HL-60/S4 treated with phorbol 12-myristate 13-acetate at 8.2 ng/mL for 4 days and 3 days (cell line): Measurements from ENCODE around the gene CYGB.

Experiments
- in situ Hi-C: fragments of 300-500 bp; cut with MboI; formaldehyde crosslinking; loops from 2 replicates; pipeline ENCODE4 v1.15.0; 2022; ENCODE audit warnings: low sequenced_read_pairs

Gene CYGB

DNA sequence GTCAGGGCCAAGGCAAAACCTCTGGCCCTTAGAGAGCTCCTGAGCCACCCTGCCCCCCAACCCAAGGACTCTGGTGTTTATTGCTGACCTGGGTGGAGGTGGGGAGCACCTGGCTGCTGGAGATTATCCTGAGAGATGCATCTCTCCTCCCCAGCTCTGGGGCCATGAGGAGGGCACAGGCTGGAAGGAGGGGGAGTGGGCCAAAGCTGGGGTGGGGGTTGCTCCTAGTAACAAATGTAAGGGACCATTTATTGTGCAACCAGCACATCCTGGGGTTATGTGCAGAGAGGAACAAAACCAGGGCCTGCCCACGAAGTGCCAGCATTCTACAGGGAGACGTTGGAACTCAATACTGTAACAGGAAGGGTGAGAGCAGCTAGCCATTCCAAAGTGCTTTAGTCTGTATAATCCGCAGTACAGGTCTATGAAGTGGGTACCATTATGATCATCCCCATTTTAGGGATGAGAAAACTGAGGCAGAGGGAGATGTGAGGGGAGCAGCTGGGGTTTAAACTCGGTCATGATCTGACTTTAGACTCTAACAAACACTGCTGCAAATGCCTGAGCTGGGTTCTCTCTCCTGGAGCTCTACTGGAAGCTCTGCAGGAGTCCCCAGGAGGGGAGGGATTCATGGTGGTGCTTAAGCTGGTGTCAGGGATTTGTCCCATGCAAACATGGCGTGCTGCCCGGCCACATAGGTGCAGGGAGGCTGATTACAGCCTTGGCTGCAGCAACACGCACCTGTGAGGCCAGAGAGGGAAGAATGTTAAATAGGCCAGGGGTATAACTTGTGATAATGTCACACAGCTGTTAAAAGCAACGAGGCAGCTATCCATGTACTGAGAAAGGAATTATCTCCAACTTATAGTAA lies 34.9 kb downstream of the CYGB start:
- in situ Hi-C loops = no loop called here

DNA sequence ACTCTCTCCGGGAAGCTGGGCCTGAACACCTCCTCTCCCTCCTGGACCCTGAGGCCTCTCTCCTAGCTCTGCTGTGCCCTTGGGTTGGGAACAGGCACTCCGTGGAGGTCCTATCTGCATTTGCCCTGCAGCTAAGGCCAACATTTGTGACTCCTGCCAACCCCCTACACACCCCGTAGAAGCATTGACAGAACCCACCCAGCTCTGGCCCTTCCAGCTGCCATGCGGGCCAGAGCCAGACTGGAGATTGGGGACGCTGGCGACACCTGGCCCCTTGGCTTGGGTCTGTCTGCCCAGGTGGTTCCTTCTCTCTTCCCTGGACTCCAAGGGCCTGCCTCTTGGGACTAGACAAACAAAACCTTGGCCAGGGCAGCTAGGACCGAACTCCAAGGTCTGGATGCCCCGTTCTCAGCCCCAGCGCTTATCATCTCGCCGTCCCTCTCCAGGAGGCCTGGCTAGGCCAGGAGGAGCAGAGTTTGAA lies 35.6 kb downstream of the CYGB start:
- in situ Hi-C loops = no loop called here

DNA sequence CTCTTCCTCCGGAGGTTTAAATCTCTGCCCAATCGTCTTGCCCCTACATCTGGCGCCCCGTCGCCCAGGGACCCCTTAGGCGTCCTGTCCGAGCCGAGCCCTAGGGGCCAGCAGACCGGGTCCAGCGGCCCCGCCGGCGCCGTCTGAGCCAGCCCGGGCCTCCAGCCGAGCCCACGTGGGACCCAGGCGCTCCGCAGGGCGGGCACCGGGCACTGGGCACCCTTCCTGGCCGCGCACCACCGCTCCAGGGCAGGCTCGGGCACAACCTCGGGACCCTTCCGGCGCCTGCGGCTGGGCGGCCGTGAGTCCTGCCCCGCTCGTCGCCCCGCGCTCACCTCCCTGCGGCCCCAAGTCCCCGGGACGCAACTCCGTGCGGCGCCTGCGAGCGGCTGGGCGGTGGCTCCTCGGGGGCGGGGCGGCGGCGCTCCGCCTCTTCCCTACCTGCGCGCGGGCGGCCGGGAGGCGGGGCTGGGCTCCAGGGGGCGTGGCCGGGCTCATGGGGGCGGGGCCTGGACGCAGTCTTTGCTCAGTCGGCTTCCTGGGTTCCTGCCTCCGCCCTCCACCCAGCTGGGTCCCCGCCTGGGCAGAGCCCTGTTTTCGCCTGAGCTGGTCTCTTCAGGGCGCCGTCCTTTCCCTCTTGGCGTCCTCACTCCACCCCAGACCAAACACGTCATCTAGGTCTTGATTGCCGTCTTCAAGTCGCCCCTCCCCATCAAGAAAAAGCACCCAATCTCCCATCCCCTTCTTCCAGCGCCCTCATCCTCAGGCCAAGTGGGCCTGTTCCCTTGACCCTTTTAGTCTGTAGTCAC lies 36.3 kb downstream of the CYGB start, which contains the start of gene RHBDF2:
TSS of gene RHBDF2 (minus strand) at position 406 of the 809 bp plus-strand sequence. CDS start 19,899 bp downstream, outside the sequence.
- in situ Hi-C loops = no loop called here

DNA sequence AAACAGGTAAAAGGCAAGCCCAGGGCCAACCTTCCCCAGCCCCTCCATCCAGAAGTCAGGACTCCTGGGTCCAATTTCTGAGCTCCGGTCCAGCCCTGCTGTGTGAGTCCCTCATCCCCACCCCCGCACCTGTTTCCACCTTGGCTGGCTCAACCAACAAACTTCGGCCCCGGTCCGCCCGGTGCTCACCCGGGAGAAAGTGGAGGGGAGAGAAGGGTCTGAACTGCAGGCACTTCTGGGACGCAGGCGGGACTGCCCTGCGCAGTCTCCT lies 36.8 kb downstream of the CYGB start:
- in situ Hi-C loops = no loop called here

DNA sequence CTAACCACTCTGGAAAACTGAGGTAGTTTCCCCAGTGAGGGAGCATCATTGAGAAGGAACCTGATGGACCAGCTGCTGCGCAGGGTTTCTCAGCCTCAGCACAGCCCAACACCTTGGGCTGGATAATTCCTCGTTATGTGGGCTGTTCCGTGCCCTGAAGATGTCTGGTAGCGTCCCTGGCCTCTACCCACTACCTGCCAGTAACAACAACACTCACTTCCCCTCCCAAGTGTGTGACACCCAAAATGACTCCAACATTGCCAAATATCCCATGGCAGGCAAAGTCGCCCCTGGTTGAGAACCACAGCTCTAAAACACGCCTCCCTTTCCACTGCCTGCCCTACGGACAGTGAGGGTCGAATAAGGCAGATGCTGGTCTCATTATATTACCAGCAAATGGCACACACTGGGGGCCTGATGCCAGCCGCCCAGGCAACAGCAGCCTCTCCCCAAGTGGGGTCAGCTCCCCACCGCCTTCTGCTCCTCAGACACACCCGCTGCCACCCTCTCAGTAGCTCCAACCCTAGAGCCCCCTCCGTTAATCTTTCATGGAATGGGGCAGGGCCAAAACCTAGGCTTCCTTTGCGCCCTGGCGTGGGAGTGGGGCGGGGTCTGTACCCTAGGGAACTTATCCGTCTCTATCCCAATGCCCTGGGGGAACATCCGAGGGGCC lies 37.3 kb downstream of the CYGB start:
- in situ Hi-C loops = no loop called here

DNA sequence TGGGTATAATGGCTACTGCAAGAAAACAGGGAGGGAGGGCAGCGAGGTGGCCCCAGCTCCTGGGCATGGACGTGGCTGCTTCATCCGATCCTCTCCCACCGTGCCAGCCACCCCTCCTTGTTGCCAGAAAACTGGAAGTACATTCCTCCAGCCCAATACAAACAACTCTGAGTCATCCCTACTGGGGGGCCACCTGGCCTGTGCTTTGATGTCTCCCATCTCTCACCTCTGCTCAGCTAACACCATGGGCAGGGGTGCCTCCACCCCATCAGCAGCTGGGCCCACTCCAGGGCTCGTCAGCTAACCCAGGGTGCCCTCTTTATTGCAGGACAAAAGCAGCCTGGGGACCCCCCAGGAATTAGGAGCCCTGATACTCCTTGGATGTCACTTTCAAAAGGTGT lies 38.2 kb downstream of the CYGB start:
- in situ Hi-C loops = no loop called here

DNA sequence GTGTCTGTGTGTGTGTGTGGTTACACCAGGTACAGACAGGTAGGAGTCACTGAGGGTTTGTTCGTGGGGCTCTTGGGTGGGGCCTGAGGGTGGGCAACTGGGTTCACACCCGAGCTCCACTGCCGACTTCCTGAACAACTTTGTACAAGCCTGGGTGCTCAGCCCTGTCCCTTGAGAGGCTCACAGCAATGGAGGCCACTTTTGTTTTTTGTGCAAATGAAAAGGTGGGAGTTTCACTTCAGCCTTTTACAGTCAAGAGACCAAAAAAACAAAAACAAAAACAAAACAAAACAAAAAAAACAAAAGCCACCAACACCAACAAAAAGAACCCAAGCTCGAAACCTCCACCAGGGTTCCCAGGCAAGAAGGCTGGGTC lies 38.6 kb downstream of the CYGB start:
- in situ Hi-C loops = no loop called here

DNA sequence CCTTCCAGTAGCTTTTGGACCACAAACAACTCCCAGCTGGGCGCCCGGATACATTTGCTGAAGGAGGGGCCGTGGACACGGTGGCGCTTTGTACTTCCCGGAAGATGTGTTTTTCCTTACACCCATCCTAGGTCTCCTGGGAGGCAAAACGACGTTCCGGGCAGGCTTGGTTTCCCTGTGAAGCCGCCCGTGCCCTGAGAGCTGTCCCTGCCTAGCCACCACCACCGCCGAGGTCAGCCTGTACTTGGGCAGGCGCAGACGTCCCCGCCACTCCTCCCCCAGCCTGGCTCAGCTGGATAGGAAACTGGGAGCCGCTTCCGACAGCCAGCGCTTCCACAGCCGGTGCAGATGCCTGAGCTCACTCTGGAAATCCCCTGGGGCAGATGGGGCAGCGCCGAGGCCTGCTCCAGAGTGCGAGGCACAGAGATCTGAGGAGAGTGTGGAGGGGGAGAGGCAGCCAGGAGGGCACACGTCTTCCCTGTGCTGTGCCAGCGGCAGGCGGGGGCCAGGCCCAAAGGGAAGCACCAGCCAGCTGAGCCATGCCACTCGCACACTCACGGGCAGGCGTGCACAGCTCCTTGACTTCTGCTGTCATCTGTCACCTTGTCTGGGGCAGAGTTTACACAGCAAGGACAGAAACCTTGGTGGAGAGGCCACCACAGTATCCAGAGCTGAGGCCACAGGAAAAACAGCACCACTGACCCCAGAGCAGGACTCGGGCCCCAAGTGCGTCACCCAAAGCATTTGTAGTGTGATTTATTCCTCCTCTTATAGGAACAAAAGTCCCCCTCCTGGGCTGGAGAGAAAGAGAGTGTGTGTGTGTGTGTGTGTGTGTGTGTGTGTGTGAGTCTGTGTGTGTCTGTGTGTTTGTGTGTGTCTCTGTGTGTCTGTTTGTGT lies 39.3 kb downstream of the CYGB start:
- in situ Hi-C loops = no loop called here

DNA sequence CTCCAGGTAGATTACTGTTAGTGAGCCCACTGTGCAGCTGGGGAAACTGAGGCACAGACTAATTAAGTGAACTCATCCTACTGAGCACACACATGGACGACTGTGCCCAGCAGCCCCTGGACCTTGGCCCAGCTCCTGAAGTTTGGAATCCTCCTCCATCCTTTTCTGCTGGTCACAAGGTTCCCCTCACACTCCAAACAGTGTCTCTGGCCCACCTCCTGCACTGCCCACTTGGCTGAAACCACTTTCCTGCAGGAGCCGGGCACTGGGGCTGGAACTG lies 39.9 kb downstream of the CYGB start:
- in situ Hi-C loops = no loop called here

DNA sequence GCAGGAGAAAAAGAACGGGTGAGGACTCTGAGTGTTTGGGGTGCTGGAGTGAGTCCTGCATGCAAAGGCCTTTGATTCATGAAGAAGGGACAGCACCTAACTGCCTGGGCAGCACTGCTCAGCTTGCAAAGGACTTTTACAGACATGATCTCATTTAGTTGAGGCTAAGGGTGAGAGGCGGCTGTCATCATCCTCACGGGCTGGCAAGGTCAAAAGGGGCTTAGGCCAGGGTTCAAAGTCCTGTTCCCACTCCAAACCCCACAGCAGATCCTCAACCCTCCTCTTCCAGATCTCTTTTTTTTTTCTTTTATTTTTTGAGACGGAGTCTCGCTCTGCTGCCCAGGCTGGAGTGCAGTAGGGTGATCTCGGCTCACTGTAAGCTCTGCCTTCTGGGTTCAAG lies 41.0 kb downstream of the CYGB start:
- in situ Hi-C loops = no loop called here

DNA sequence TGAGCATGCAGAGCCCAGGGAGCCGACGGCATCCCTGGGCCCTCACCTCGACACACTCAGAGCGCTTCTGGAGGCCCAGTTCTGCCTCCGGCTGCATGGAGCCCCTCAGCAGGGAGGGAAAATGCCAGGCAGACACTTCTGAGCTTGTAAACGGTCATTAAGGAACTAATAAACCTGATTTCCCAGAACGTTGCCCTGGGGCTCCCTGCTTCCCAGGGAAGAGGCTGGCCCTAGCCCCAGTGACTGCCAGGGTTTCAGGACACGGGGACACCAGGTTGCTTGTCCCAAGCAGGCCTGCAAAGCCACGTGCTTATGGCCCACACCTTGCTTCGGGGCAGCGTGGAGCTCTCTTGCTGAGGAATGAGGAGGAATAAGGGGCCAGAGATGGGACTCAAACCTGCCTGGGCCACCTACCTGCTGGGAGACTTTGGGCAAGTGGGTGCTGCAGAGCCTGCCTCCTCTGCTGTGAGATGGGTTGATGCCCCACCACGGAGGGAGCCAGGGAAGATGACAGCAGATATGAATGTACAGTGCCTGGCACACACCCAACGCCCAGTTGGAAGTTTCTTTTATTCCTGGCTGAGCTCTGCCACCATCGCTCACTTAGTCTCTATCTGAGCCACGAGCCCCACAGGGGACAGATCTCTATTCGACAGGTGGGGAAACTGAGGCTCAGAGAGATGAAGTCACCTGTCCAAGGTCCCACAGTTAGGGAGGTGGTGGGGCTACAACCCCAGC lies 41.7 kb downstream of the CYGB start:
- in situ Hi-C loops = no loop called here

DNA sequence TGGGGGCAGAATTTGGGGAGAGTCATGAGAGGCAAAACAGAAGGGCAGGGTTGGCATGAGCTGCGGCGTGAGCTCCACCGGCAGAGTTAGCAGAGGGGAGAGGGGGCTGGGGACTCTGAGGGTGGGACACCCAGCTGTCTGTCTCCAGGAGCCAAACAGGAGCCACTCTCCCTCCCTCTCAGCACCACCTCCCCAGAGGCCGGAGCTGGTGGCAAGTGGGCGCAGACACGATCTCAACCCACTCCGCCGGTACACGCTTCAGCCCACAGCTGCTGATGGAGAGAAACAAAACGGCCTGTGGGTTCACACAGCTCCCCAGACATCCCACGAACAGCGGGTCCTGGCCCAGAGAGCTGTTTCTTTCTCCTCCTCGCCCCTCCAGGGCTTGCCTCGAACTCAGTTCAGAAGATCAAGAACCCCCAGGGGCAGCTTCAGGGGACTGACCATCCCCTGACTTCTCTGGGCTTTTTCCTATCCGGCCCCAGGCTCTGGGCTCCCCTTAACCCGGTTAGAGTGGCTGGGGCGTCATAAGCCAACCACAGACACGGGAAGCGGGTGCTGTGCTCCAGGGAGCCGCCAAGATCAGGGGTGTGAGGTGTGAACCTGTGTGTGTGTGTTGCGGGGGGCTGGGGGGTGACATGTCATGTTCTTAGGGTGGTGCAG lies 43.9 kb downstream of the CYGB start:
- in situ Hi-C loops = no loop called here

DNA sequence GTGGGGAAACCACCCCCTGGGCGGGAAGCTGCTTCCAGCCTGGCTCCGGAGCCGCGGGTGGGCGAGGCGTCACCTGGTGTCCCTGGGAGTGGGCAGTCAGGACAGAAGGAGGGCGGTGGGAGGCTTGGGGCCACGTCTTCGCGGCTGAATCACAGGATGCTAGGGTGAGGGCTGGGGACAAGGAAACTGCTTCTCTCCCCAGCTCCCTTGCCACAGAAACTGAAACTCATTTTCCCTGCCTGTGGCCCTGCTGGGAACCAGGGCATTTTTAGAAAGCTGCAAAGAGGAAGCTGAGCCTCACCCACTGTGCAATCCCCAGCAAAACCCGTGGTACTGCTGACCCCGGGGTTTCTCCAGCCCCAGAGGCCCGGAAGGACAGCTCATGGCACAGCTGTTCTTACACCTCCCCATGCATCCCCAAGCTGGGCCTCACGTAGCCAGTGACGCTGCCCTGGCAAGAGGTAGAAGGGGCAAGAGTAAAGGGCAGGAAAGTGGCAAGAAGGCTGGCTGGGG lies 44.5 kb downstream of the CYGB start:
- in situ Hi-C loops = no loop called here

DNA sequence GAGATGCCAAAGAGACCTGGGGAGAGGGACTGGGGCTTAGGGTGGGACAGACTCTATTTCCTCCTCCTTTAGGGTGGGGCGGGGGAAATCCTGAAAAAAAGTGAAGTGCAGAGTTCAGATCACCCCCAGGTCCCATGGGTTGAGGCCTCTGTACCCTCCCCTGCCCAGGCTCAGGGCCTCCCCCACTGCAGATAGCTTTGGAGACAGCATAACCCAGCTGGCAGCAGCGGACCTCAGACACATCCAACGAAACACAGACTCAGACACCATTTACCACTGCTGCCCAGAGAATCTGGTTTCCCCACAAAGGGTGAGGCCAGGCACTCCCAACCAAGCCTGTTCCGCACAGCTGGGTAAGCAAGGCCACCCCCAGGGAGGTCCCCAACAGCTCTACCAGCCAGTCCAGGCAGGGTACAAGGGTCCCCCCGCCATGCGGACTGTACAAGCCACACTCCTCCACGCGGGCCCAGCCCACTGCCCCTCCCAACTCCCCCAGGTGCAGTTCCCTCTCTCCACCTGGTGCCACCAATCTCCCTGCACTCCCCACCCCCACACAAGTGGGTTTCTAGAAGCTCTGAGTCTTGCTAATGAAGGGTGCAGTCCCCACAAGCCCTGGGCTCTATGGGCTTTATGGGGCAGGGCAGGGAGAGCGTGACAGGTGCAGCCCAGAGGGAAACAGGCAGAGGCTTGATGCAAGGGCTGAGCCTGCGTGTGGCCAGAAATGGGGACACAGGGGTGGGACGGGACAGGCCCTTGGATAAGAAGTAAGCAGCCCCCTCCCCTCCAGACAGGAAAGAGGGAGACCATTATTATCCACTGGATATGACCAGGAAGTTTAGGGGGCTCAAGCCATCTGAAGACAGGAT lies 45.2 kb downstream of the CYGB start:
- in situ Hi-C loops = no loop called here

DNA sequence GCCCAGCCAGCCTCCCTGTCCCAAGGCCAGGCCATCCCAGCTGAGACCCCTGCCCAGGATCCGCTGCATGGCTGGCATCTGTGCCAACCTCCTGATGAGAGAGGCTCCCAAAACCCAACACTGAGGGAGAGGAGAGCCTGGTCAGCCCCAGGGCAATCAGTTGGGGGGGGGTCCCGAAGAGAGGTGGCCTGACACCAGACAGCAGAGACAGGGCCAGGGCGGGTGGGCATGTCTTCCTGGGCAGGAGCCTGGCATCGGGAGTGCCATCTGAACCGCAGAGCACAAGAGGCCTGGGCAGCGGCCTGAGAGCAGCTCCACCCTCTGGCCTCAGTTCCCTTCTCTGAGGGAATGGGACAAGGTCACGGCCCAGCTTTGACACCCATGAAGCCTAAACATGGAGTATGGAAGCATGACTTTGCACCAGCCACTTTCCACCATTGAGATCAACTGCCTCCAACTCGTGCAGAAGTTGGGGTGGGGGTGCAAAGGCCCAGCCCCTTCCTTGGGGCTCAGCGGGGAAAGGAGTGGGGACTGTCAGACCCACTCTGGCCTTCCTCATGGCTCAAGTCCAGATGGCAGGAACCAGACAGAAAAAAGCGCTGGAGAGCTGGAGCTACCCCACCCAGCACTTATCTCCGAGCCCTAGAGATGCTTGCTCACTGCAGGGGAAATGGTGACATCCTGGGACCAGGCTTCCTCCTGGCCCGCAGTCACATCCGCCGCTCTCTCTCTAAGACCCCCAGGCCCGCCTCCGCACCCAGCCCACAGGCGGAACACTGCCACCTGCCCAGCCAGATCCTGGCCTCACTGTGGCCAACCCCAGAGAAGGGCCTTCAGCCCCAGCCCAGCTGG lies 46.0 kb downstream of the CYGB start:
- in situ Hi-C loops = no loop called here

DNA sequence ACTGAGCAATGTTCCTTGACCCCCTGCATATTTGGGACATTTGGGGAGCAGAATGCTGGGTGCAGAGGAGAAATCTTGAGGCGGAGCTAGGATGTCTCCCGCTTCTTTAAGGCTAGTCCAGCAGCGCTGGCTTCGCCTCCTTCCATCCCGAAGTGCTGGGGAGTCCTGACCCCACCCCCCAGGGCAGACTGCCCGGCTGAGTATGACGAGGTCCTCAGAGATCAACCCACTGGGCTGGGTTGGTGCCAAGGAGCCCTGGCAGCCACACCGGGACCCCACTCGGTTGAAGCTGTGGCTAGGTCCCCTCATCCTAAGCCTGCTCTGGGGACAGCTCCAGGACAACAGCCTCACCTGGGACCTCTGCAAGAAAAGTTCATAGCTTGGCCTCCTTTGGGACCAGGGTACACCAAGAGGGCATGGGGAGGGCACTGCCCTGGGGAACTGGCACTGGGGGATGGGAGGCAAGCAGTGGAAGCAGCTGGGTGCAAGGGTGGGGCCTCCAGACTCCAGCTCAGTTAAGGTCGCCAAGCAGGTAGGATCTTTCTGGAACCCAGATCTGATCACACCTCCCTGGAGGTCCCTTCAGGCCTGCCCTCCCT lies 47.3 kb downstream of the CYGB start:
- in situ Hi-C loops = no loop called here
